H9 (cell line): ENCODE results near the gene PLEKHG2. TPM values are rescaled to one million over a fixed set of nuclear protein-coding genes. Genes with fewer than 3 reads are reported as not detected.

Source experiments
- DNase-seq: peaks from one replicate; pipeline ENCODE4 v3.0.0-alpha.2; 2017
- H2AFZ ChIP-seq: one replicate; pipeline ENCODE4 v1.6.1; 2013; ENCODE audit warnings: mild to moderate bottlenecking, low read length, control low read depth, moderate library complexity
- H2AK5ac ChIP-seq: 2 replicates; pipeline ENCODE4 v1.6.1; 2013; ENCODE audit warnings: low read length, control low read depth, mixed read lengths; ENCODE audit not compliant: insufficient read length
- H2BK120ac ChIP-seq: one replicate; pipeline ENCODE4 v1.6.1; 2013; ENCODE audit warnings: low read depth, mild to moderate bottlenecking, low read length, control low read depth, inconsistent platforms; ENCODE audit not compliant: poor library complexity, severe bottlenecking
- H2BK12ac ChIP-seq: 2 replicates; pipeline ENCODE4 v1.6.1; 2013; ENCODE audit warnings: low read length, control low read depth, mixed read lengths, low read depth; ENCODE audit not compliant: insufficient read length
- H2BK15ac ChIP-seq: 2 replicates; pipeline ENCODE4 v1.6.1; 2013; ENCODE audit warnings: low read depth, low read length, control low read depth
- H2BK20ac ChIP-seq: one replicate; pipeline ENCODE4 v1.6.1; 2013; ENCODE audit warnings: low read depth, mild to moderate bottlenecking, low read length, control low read depth, inconsistent platforms; ENCODE audit not compliant: poor library complexity, severe bottlenecking
- H2BK5ac ChIP-seq: 2 replicates; pipeline ENCODE4 v1.6.1; 2013; ENCODE audit warnings: low read length, control low read depth, mixed read lengths; ENCODE audit not compliant: insufficient read length
- H3K14ac ChIP-seq: 2 replicates; pipeline ENCODE4 v1.6.1; 2013; ENCODE audit warnings: low read length, control low read depth; ENCODE audit not compliant: insufficient read depth
- H3K18ac ChIP-seq: 2 replicates; pipeline ENCODE4 v1.6.1; 2013; ENCODE audit warnings: low read depth, mild to moderate bottlenecking, mixed read lengths, low read length, control low read depth; ENCODE audit not compliant: insufficient read length
- H3K23ac ChIP-seq: 2 replicates; pipeline ENCODE4 v1.6.1; 2013; ENCODE audit warnings: low read length, control low read depth, mixed read lengths, low read depth; ENCODE audit not compliant: insufficient read length
- H3K23me2 ChIP-seq: 2 replicates; pipeline ENCODE4 v1.6.1; 2013; ENCODE audit warnings: low read depth, mild to moderate bottlenecking, mixed read lengths, low read length, control low read depth; ENCODE audit not compliant: insufficient read length, poor library complexity, severe bottlenecking
- H3K27ac ChIP-seq: 2 replicates; pipeline ENCODE4 v1.5.1; 2013; ENCODE audit warnings: low read length, control low read depth, mixed read lengths, low read depth; ENCODE audit not compliant: insufficient read length
- H3K27me3 ChIP-seq: 2 replicates; pipeline ENCODE4 v1.6.1; 2013; ENCODE audit warnings: low read length, control low read depth, inconsistent platforms; ENCODE audit not compliant: insufficient read depth
- H3K4ac ChIP-seq: 2 replicates; pipeline ENCODE4 v1.6.1; 2013; ENCODE audit warnings: low read depth, mild to moderate bottlenecking, control low read depth, inconsistent platforms, low read length, moderate library complexity
- H3K4me1 ChIP-seq: 2 replicates; pipeline ENCODE4 v1.6.1; 2013; ENCODE audit warnings: low read length, control low read depth, inconsistent platforms; ENCODE audit not compliant: insufficient read depth
- H3K4me2 ChIP-seq: 2 replicates; pipeline ENCODE4 v1.6.1; 2013; ENCODE audit warnings: low read length, control low read depth, mixed read lengths; ENCODE audit not compliant: insufficient read length, insufficient read depth
- H3K56ac ChIP-seq: 2 replicates; pipeline ENCODE4 v1.6.1; 2013; ENCODE audit warnings: low read depth, mild to moderate bottlenecking, mixed read lengths, low read length, control low read depth; ENCODE audit not compliant: insufficient read length
- H3K79me1 ChIP-seq: 2 replicates; pipeline ENCODE4 v1.6.1; 2013; ENCODE audit warnings: low read depth, mild to moderate bottlenecking, moderate library complexity, low read length, control low read depth, inconsistent platforms; ENCODE audit not compliant: insufficient read depth, poor library complexity, severe bottlenecking
- H3K79me2 ChIP-seq: 2 replicates; pipeline ENCODE4 v1.6.1; 2013; ENCODE audit warnings: low read length, control low read depth, inconsistent platforms; ENCODE audit not compliant: insufficient read depth
- H3K9ac ChIP-seq: 2 replicates; pipeline ENCODE4 v1.6.1; 2013; ENCODE audit warnings: low read length, control low read depth, mixed read lengths; ENCODE audit not compliant: insufficient read length; ENCODE audit errors: extremely low read depth
- H3K9me3 ChIP-seq: one replicate; pipeline ENCODE4 v1.6.1; 2013; ENCODE audit warnings: low read depth, low read length, inconsistent platforms; ENCODE audit not compliant: control insufficient read depth
- H3T11ph ChIP-seq: one replicate; pipeline ENCODE4 v1.6.1; 2013; ENCODE audit warnings: mild to moderate bottlenecking, low read length, control low read depth, inconsistent platforms
- H4K20me1 ChIP-seq: one replicate; pipeline ENCODE4 v1.6.1; 2013; ENCODE audit not compliant: control insufficient read depth, insufficient read length, insufficient read depth
- H4K5ac ChIP-seq: 2 replicates; pipeline ENCODE4 v1.6.1; 2013; ENCODE audit warnings: low read depth, mild to moderate bottlenecking, mixed read lengths, low read length, control low read depth; ENCODE audit not compliant: insufficient read length
- H4K8ac ChIP-seq: replicated peaks from 2 replicates; pipeline ENCODE4 v1.6.1; 2013; ENCODE audit warnings: low read length, control low read depth, mixed read lengths, low read depth; ENCODE audit not compliant: insufficient read length
- H4K91ac ChIP-seq: 2 replicates; pipeline ENCODE4 v1.6.1; 2013; ENCODE audit warnings: low read depth, mild to moderate bottlenecking, moderate library complexity, mixed read lengths, low read length, control low read depth; ENCODE audit not compliant: insufficient read length
- H3K27ac Mint-ChIP-seq, 3 experiments: 2 replicates in 2 of 3; 3 replicates in 1 of 3; pipeline ENCODE4 v1.8.0; 2020 to 2021; ENCODE audit warnings: mixed read lengths in 3 of 3, mild to moderate bottlenecking in 1 of 3, moderate library complexity in 1 of 3
- H3K27me3 Mint-ChIP-seq: 2 replicates; pipeline ENCODE4 v1.8.0; 2021; ENCODE audit warnings: low read depth, mild to moderate bottlenecking, moderate library complexity, mixed read lengths
- H3K36me3 Mint-ChIP-seq, 3 experiments: 2 replicates in 2 of 3; 3 replicates in 1 of 3; pipeline ENCODE4 v1.8.0; 2020 to 2021; ENCODE audit warnings: low read depth in 3 of 3, mixed read lengths in 3 of 3; ENCODE audit not compliant: insufficient read depth in 1 of 3
- H3K4me1 Mint-ChIP-seq, 2 experiments: 2 replicates each; pipeline ENCODE4 v1.8.0; 2020; ENCODE audit warnings: mixed read lengths in 2 of 2
- H3K4me3 Mint-ChIP-seq, 2 experiments: 2 replicates in 1 of 2; 3 replicates in 1 of 2; pipeline ENCODE4 v1.8.0; 2020 to 2021; ENCODE audit warnings: mild to moderate bottlenecking in 2 of 2, mixed read lengths in 2 of 2, moderate library complexity in 1 of 2
- H3K9me3 Mint-ChIP-seq, 2 experiments: 2 replicates in 1 of 2; 3 replicates in 1 of 2; pipeline ENCODE4 v1.8.0; 2020; ENCODE audit warnings: mild to moderate bottlenecking in 2 of 2, mixed read lengths in 2 of 2, moderate library complexity in 1 of 2
- WGBS: extraction: QIAGEN DNeasy Blood & Tissue Kit; methylation state at CpG from one replicate; pipeline ENCODE4 v1.1.7; 2013; ENCODE audit warnings: missing lambda C conversion rate, low lambda C conversion rate, mixed read lengths; ENCODE audit not compliant: insufficient read length; ENCODE audit errors: extremely low coverage; 5-methylcytosine and 5-hydroxymethylcytosine counted together
- total RNA-seq: library from RNA; stranded (reverse); gene quantifications from 2 replicates; pipeline ENCODE4 v1.2.1, GENCODE V29; 2021
- TF ChIP-seq, protein P1 (sequence below): fragments of 200-600 bp; sonication (generic); conservative IDR thresholded peaks from 3 replicates; pipeline ENCODE4 v1.8.0; 2021; ENCODE audit warnings: antibody characterized with exemption, mild to moderate bottlenecking

PLEKHG2 gene
- total RNA-seq, 1 experiment from 2014 or later = 167 TPM

DNA sequence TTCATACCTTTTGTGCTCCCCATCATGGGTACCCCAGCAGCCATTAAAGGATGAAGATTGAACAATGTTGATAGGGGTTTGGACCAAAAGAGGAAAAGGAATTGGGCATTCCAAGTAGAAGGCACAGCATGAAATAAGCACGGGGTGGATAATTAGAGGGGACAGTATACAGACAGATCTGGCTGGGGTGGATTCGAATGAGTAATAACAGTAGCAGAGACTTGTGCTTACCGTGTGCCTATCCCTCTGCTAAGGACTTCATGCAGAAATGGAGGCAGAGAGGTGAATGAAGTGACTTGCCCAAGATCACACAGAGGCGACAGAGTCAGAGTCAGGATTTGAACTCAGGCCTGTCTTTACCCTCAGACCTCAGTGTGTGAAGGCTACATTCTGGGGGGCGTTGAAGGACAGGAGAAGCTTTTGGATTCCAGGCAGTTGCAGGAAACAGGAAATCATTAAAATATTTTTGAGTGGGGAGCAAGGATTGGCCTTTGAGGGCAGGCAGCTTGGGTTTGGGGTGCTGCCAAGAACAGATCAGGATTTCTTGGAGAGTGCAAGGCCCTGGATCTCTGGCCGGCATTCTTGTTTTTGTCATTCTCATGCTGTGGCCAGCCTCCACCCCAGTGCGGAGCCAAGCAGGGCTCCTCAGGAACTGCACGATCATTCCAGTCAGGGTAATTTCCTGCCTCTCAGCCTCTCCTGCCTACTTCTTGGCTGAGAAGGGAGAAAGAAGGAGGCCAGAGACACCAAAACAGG, 40.2 kb upstream of the PLEKHG2 start:
- TF ChIP-seq, protein P1, sequence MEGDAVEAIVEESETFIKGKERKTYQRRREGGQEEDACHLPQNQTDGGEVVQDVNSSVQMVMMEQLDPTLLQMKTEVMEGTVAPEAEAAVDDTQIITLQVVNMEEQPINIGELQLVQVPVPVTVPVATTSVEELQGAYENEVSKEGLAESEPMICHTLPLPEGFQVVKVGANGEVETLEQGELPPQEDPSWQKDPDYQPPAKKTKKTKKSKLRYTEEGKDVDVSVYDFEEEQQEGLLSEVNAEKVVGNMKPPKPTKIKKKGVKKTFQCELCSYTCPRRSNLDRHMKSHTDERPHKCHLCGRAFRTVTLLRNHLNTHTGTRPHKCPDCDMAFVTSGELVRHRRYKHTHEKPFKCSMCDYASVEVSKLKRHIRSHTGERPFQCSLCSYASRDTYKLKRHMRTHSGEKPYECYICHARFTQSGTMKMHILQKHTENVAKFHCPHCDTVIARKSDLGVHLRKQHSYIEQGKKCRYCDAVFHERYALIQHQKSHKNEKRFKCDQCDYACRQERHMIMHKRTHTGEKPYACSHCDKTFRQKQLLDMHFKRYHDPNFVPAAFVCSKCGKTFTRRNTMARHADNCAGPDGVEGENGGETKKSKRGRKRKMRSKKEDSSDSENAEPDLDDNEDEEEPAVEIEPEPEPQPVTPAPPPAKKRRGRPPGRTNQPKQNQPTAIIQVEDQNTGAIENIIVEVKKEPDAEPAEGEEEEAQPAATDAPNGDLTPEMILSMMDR = no peak
- no peaks in the 10 kb centered on the region for H3K23me2 ChIP-seq
- no peaks in the 10 kb centered on the region; a peak in 1 of 5 replicates for H3K9me3 Mint-ChIP-seq

More for the DNA sequence above, 40.2 kb upstream of the PLEKHG2 start:
- H3K27me3 Mint-ChIP-seq = no peaks in the 10 kb centered on the region
- Histone ChIP-seq H3K4me2 (no peak overlapping the region), H2BK120ac (no peak overlapping the region), H2AFZ (no peak overlapping the region), H4K8ac (no peak overlapping the region), H4K5ac (no peak overlapping the region), H3K14ac (no peak overlapping the region), H2BK12ac (no peak overlapping the region), H4K91ac (no peak overlapping the region), H3K56ac (no peak overlapping the region), H3K27me3 (no peaks in the 10 kb centered on the region), H3K9ac (no peak overlapping the region), H2AK5ac (no peak overlapping the region), H3K4me1 (no peaks in the 10 kb centered on the region), H3K18ac (no peak overlapping the region), H3T11ph (no peak overlapping the region), H2BK15ac (no peak overlapping the region), H3K9me3 (no peaks in the 10 kb centered on the region), H3K79me2 (no peaks in the 10 kb centered on the region), H3K79me1 (no peaks in the 10 kb centered on the region), H2BK5ac (no peak overlapping the region), H4K20me1 (no peaks in the 10 kb centered on the region), H2BK20ac (no peak overlapping the region), H3K4ac (no peak overlapping the region), H3K23ac (no peak overlapping the region), H3K27ac (no peak overlapping the region)
- no peaks in the 10 kb centered on the region for H3K4me1 Mint-ChIP-seq
- no peak overlapping the region; a peak in 1 of 7 replicates for H3K27ac Mint-ChIP-seq
- H3K36me3 Mint-ChIP-seq = peaks cover 49 to 77% (median 77%) of the 10 kb centered on the region in 3 experiments
- DNase-seq = no peak
- H3K4me3 Mint-ChIP-seq = no peak overlapping the region
- WGBS = no CpG with 5 or more reads among the region's 8 CpGs
